ENCODE data around the gene FAM124B.

GRCh38 chr2:224408676-224409075 is 6.8 kb upstream of the FAM124B start:
- TF ChIP-seq CTCF (IDR thresholded peaks at IDR 0.05) (no peak), EZH2 (IDR thresholded peaks at IDR 0.05; ENCODE audit: borderline replicate concordance, insufficient read depth, low read depth, low read length, poor library complexity, severe bottlenecking) (no peak)

All from B cell (primary cell).